Measurements from ENCODE around the gene ETFRF1.

ETFRF1 gene

GRCh38 chr12:25249931-25250738 lies 55.1 kb downstream of the ETFRF1 start (continued):
- TF ChIP-seq, protein P1, sequence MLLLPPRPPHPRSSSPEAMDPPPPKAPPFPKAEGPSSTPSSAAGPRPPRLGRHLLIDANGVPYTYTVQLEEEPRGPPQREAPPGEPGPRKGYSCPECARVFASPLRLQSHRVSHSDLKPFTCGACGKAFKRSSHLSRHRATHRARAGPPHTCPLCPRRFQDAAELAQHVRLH (tag by site-specific recombination; IDR thresholded peaks at IDR 0.05): no peak
- TF ChIP-seq KLF8 (tag by site-specific recombination; IDR thresholded peaks at IDR 0.05) (no peak), TCF7L2 (IDR thresholded peaks at IDR 0.05; ENCODE audit: borderline replicate concordance, low read depth, low read length) (no peak), ZNF670 (tag by site-specific recombination; IDR thresholded peaks at IDR 0.05; ENCODE audit: low read depth) (no peak), ZBTB26 (tag by site-specific recombination; optimal IDR thresholded peaks at IDR 0.05) (peak; percentile 44), ZNF747 (tag by site-specific recombination; IDR thresholded peaks at IDR 0.05) (no peak), ZFP3 (tag by site-specific recombination; IDR thresholded peaks at IDR 0.05; ENCODE audit: low read depth) (no peak), ZNF423 (tag by site-specific recombination; IDR thresholded peaks at IDR 0.05) (no peak), ZNF202 (tag by site-specific recombination; IDR thresholded peaks at IDR 0.05; ENCODE audit: borderline replicate concordance) (no peak), ZFP69B (tag by site-specific recombination; IDR thresholded peaks at IDR 0.05) (no peak), ZNF621 (tag by site-specific recombination; IDR thresholded peaks at IDR 0.05) (no peak), KLF10 (tag by site-specific recombination; IDR thresholded peaks at IDR 0.05) (no peak), SCRT2 (tag by site-specific recombination; IDR thresholded peaks at IDR 0.05) (peak; percentile 78), ZBTB7A (tag by site-specific recombination; IDR thresholded peaks at IDR 0.05; ENCODE audit: low read depth) (no peak), ZNF16 (tag by site-specific recombination; IDR thresholded peaks at IDR 0.05; ENCODE audit: low read depth) (no peak), ZNF76 (tag by site-specific recombination; IDR thresholded peaks at IDR 0.05; ENCODE audit: borderline replicate concordance, low read depth) (no peak), ZNF555 (tag by site-specific recombination; conservative IDR thresholded peaks at IDR 0.05) (no peak), ZNF560 (tag by site-specific recombination; IDR thresholded peaks at IDR 0.05; ENCODE audit: borderline replicate concordance) (no peak), ZNF707 (tag by site-specific recombination; IDR thresholded peaks at IDR 0.05) (no peak), EGR2 (tag by site-specific recombination; IDR thresholded peaks at IDR 0.05; ENCODE audit: low read depth) (no peak), ZNF416 (tag by site-specific recombination; IDR thresholded peaks at IDR 0.05) (no peak), ZNF677 (tag by site-specific recombination; IDR thresholded peaks at IDR 0.05) (no peak), GLIS2 (tag by site-specific recombination; IDR thresholded peaks at IDR 0.05) (peak; percentile 73), HOXD13 (CRISPR knock-in tag; IDR thresholded peaks at IDR 0.05; ENCODE audit: borderline replicate concordance) (no peak)
- TF ChIP-seq, protein P2, sequence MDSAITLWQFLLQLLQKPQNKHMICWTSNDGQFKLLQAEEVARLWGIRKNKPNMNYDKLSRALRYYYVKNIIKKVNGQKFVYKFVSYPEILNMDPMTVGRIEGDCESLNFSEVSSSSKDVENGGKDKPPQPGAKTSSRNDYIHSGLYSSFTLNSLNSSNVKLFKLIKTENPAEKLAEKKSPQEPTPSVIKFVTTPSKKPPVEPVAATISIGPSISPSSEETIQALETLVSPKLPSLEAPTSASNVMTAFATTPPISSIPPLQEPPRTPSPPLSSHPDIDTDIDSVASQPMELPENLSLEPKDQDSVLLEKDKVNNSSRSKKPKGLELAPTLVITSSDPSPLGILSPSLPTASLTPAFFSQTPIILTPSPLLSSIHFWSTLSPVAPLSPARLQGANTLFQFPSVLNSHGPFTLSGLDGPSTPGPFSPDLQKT (IDR thresholded peaks at IDR 0.05; ENCODE audit: borderline replicate concordance, low read depth, low read length): no peak
- TF ChIP-seq, protein P3, sequence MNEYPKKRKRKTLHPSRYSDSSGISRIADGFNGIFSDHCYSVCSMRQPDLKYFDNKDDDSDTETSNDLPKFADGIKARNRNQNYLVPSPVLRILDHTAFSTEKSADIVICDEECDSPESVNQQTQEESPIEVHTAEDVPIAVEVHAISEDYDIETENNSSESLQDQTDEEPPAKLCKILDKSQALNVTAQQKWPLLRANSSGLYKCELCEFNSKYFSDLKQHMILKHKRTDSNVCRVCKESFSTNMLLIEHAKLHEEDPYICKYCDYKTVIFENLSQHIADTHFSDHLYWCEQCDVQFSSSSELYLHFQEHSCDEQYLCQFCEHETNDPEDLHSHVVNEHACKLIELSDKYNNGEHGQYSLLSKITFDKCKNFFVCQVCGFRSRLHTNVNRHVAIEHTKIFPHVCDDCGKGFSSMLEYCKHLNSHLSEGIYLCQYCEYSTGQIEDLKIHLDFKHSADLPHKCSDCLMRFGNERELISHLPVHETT (tag by site-specific recombination; IDR thresholded peaks at IDR 0.05): no peak
- TF ChIP-seq, protein P4, sequence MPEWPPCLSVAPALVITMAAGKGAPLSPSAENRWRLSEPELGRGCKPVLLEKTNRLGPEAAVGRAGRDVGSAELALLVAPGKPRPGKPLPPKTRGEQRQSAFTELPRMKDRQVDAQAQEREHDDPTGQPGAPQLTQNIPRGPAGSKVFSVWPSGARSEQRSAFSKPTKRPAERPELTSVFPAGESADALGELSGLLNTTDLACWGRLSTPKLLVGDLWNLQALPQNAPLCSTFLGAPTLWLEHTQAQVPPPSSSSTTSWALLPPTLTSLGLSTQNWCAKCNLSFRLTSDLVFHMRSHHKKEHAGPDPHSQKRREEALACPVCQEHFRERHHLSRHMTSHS (tag by site-specific recombination; IDR thresholded peaks at IDR 0.05): no peak
- TF ChIP-seq, protein P5, sequence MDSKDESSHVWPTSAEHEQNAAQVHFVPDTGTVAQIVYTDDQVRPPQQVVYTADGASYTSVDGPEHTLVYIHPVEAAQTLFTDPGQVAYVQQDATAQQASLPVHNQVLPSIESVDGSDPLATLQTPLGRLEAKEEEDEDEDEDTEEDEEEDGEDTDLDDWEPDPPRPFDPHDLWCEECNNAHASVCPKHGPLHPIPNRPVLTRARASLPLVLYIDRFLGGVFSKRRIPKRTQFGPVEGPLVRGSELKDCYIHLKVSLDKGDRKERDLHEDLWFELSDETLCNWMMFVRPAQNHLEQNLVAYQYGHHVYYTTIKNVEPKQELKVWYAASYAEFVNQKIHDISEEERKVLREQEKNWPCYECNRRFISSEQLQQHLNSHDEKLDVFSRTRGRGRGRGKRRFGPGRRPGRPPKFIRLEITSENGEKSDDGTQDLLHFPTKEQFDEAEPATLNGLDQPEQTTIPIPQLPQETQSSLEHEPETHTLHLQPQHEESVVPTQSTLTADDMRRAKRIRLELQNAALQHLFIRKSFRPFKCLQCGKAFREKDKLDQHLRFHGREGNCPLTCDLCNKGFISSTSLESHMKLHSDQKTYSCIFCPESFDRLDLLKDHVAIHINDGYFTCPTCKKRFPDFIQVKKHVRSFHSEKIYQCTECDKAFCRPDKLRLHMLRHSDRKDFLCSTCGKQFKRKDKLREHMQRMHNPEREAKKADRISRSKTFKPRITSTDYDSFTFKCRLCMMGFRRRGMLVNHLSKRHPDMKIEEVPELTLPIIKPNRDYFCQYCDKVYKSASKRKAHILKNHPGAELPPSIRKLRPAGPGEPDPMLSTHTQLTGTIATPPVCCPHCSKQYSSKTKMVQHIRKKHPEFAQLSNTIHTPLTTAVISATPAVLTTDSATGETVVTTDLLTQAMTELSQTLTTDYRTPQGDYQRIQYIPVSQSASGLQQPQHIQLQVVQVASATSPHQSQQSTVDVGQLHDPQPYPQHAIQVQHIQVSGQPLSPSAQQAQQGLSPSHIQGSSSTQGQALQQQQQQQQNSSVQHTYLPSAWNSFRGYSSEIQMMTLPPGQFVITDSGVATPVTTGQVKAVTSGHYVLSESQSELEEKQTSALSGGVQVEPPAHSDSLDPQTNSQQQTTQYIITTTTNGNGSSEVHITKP (tag by site-specific recombination; IDR thresholded peaks at IDR 0.05): peak; percentile 33; the same call in 1 of the 2 replicates
